GM10266 (cell line): ENCODE results near the gene APOA5.

ENCODE experiments used
- DNase-seq: peaks from one replicate; pipeline ENCODE4 v3.0.0; 2012; ENCODE audit errors: extremely low spot score
- TF ChIP-seq, protein P1 (sequence below): IDR thresholded peaks from 2 replicates; pipeline ENCODE4 v1.5.1; 2012; ENCODE audit warnings: mild to moderate bottlenecking, low read depth; ENCODE audit not compliant: control insufficient read depth, insufficient read depth; ENCODE audit errors: missing control alignments

The APOA5 gene, protein sequence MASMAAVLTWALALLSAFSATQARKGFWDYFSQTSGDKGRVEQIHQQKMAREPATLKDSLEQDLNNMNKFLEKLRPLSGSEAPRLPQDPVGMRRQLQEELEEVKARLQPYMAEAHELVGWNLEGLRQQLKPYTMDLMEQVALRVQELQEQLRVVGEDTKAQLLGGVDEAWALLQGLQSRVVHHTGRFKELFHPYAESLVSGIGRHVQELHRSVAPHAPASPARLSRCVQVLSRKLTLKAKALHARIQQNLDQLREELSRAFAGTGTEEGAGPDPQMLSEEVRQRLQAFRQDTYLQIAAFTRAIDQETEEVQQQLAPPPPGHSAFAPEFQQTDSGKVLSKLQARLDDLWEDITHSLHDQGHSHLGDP

DNA sequence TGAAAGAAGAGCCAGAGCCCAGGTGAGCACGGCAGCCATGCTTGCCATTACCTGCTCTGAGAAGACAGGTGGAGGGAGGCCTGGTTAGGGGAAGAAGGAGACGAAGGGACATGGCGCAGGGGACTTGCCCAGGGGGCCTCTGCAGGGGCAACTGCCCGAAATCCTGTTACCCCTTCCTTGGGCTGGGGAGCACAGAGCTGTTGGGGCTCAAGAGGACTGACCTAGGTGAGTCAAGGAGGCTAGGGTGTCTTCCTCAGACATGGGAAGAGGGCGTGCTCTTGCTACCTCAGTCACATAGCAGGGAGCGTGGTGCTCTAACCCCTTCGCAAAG is at the start of gene APOA5:
APOA5 (minus strand) TSS at position 67 of the 331 bp plus-strand sequence; CDS start at position 48, 19 bp downstream.
- no peak for DNase-seq
- TF ChIP-seq, protein P1, sequence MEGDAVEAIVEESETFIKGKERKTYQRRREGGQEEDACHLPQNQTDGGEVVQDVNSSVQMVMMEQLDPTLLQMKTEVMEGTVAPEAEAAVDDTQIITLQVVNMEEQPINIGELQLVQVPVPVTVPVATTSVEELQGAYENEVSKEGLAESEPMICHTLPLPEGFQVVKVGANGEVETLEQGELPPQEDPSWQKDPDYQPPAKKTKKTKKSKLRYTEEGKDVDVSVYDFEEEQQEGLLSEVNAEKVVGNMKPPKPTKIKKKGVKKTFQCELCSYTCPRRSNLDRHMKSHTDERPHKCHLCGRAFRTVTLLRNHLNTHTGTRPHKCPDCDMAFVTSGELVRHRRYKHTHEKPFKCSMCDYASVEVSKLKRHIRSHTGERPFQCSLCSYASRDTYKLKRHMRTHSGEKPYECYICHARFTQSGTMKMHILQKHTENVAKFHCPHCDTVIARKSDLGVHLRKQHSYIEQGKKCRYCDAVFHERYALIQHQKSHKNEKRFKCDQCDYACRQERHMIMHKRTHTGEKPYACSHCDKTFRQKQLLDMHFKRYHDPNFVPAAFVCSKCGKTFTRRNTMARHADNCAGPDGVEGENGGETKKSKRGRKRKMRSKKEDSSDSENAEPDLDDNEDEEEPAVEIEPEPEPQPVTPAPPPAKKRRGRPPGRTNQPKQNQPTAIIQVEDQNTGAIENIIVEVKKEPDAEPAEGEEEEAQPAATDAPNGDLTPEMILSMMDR, result no peak

DNA sequence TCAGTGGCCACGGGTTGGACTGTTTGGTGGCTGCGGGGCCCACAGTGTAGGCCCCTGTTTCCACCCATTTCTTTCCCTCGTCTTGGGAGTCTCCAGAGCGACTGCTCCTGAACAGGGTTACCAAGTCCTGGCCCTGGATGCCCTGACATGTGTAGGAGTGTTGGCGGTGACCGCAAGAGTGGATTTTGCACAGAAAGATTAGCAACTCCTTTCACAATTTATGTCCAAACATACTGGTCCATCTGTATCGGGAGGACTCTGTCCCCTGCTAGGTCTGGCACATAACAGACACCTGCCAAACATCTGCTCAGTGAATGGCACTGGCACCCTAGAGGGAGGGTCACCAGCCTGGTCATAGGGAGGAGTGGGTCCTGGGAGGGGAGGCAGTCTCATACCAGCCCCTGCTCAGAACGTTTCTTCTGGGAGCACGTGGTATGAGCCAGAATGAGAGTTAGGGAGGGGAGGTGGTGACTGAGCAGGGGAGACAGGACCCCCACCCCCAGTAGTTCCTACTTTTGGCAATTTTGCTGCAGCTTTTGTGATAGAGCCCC is 49.1 kb upstream of the APOA5 start:
- TF ChIP-seq, protein P1, result no peak
- no peak for DNase-seq

DNA sequence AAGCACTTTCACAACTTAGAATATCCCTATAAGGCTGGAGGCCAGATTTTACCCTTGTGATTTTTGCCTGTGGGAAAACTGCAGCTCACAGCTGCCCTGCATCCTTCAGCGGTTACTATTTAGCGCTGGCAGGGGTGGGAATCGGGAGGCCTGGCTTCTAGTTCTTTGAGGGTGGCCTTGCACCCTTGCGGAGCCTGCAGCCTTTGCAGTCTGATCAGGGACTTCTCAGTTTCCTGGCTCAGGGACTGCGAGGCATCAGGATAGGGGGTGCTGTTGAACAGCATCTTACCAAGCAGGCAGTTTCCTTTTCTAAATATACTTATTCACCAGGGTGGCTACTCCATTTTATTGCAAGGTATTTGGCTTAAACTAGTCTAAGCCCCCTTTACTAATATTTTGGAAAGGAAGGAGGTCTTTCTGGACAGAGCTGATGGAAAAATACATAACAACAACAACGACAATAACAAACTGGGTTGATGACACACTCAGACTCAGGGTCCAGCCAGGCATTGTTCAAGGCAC is 48.6 kb upstream of the APOA5 start:
- TF ChIP-seq, protein P1, result peak; percentile 4
- DNase-seq, result no peak

DNA sequence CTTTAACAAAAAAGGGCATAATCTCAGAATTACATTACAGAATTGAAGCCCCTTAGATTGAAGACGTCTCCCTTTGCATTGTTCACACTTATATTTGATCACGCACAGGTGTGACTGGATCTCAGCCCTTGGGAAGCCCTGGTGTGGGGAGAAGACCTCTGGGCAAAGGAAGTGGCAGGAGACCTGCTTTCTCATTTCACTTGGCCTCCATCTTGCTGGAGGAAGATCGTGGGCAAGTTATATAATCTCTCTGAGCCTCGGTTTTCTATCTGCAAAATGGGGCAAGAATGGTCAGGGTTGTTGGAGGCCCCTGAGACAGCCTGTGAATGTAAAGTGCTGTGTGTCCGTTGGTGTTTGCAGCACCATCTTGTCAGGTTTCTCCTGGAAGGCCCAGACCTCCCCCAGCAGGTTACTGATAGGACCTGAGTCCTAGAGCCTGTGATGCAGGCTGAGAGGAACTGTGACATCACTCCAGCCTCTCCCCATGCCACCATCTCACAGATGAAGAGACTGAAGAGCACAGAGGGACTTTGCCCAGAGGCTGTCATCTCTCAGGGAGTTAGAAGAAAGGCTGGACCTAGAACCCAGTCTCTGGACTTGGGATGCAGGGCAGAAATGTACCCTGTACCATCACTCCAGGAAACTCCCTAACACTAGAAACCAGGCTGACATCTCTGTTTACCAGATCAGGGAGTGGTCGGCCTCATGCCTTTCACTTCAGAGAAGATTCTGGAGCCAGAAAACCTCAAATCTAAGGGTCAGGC is 46.8 kb upstream of the APOA5 start:
- TF ChIP-seq, protein P1, result no peak
- no peak for DNase-seq

DNA sequence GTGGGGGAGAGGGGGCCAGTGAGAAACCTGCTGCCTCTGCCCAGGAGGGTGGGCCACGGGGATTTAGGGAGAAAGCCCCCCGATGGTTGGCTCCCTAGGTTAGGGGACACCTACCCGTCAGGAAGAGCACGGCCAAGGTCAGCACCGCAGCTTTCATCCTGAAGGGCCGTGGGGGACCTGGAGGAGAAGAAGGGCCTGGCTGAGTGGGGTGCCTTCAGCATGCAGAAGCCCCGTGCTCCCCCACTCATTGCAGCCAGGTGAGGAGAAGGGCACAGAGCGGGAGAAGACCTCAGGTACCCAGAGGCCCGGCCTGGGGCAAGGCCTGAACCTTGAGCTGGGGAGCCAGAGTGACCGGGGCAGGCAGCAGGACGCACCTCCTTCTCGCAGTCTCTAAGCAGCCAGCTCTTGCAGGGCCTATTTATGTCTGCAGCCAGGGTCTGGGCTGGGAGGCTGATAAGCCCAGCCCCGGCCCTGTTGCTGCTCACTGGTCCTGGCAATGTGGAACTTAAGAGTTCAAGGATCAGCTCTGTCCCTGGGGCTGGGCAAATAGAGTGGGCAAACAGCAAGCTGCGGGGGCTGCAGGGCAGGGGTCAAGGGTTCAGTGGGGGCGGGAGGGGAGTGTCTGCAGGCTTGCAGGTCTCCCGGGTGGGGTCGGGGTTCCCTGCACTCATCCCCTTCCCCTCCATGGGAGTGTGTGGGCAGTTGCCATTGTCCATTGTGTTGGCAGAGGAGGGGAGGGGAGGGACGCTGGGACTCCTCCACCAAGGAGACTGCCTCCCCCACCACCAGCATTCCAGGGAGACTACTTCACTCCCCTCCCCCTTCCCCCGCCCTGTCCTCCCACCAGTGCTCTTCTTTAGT is 45.8 kb upstream of the APOA5 start, which contains the start of gene APOA1:
APOA1 (minus strand) TSS at position 392 of the 861 bp plus-strand sequence; CDS start at position 157, 235 bp downstream.
- TF ChIP-seq, protein P1, result no peak
- no peak for DNase-seq

DNA sequence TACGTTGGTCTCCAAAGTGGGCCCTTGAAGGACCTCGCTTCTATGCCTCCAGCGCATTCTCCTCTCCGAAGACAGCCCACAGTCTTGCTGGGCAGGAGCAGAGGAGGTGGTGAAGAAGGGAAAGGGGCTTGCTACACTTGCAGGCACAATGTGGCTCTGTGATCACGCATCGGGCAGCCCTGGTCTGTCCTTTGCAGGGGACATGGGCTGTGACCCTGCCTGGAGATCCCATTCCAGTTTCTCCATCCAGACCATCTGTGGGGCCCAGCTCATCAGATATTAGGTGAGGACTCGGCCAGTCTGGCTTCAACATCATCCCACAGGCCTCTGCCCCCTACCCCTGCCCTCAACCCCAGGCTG is 44.9 kb upstream of the APOA5 start:
- TF ChIP-seq, protein P1, result no peak
- DNase-seq, result no peak
